K562 (cell line): ENCODE results near the gene ABHD18. TPM values are rescaled to one million over a fixed set of nuclear protein-coding genes. Genes with fewer than 3 reads are reported as not detected.
A peak's percentile ranks its signal among the peaks of the same experiment; 100 is the strongest.

Experiments used
- ATAC-seq: fragments of 200-7000 bp; cut with Tn5 transposase; 3 replicates; pipeline ENCODE4 v1.9.1; 2020; ENCODE audit warnings: moderate library complexity
- BruUV-seq: library from RNA; stranded (reverse); fragments of 400-500 nt; replicated peaks from 2 replicates; lab custom pipeline; 2021; lab: Mats Ljungman, UMichigan
- CTCF ChIA-PET: fragments of 300-600 bp; formaldehyde crosslinking; extraction: SDS; loops from one replicate; lab custom pipeline; 2021; ENCODE audit warnings: low intra/inter-chr PET ratio; lab: Yijun Ruan, JAX
- POLR2A ChIA-PET: fragments of 300-600, 350-650 bp; sonication (Branson Sonifier 250); formaldehyde crosslinking; extraction: SDS; loops from one replicate; lab custom pipeline; 2021; ENCODE audit warnings: antibody characterized with exemption, inconsistent platforms; lab: Yijun Ruan, JAX
- DNase-seq, 4 experiments: peaks; one replicate each; pipeline versions ENCODE4 v3.0.0 to v3.0.0-alpha.2; 2011 to 2018; ENCODE audit warnings: low spot score in 3 of 4, mixed read lengths in 3 of 4; ENCODE audit errors: extremely low read depth in 1 of 4
- FAIRE-seq: peaks from 2 replicates; lab custom pipeline; 2011; peaks lifted over from hg19 to GRCh38; lab: Jason Lieb, UNC
- H2AFZ ChIP-seq: 2 replicates; pipeline ENCODE4 v1.6.0; 2011; ENCODE audit warnings: low read depth, low read length, control low read depth, inconsistent platforms
- H3K27ac ChIP-seq: fragments of 200-600 bp; 3 replicates; pipeline ENCODE4 v1.8.0; 2011; ENCODE audit warnings: low read depth, mild to moderate bottlenecking, control low read depth, inconsistent platforms, low read length, moderate library complexity, mixed read lengths; ENCODE audit errors: extremely low read depth
- H3K27me3 ChIP-seq, 2 experiments: fragments of 300-600 bp in 1 of 2; 2 replicates in 1 of 2; 3 replicates in 1 of 2; pipeline versions ENCODE4 v1.6.0 to v1.8.0; 2011; ENCODE audit warnings: inconsistent platforms in 2 of 2, low read length in 2 of 2, mild to moderate bottlenecking in 1 of 2, mixed read lengths in 1 of 2, moderate library complexity in 1 of 2; ENCODE audit not compliant: control insufficient read depth in 2 of 2, insufficient read depth in 2 of 2
- H3K36me3 ChIP-seq: fragments of 300-600 bp; 3 replicates; pipeline ENCODE4 v1.8.0; 2011; ENCODE audit warnings: mild to moderate bottlenecking, low read length, inconsistent platforms; ENCODE audit not compliant: control insufficient read depth, insufficient read depth
- H3K4me1 ChIP-seq, 2 experiments: fragments of 200-600 bp in 1 of 2; replicated peaks in 1 of 2; 2 replicates in 1 of 2; 3 replicates in 1 of 2; pipeline versions ENCODE4 v1.5.1 to v1.8.0; 2011; ENCODE audit warnings: inconsistent platforms in 2 of 2, low read length in 2 of 2, mild to moderate bottlenecking in 1 of 2, mixed read lengths in 1 of 2, moderate library complexity in 1 of 2; ENCODE audit not compliant: control insufficient read depth in 2 of 2, insufficient read depth in 2 of 2
- H3K4me2 ChIP-seq: 2 replicates; pipeline ENCODE4 v1.6.1; 2011; ENCODE audit warnings: low read length, control low read depth, inconsistent platforms, mixed read lengths; ENCODE audit not compliant: insufficient read depth
- H3K4me3 ChIP-seq: fragments of 200-600 bp; sonication (generic), shearing (Covaris generic); 2 replicates; pipeline ENCODE4 v1.5.1; 2016; ENCODE audit warnings: control low read depth, inconsistent platforms
- H3K79me2 ChIP-seq: fragments of 200-600 bp; 3 replicates; pipeline ENCODE4 v1.8.0; 2011; ENCODE audit warnings: low read length, inconsistent platforms; ENCODE audit not compliant: control insufficient read depth, insufficient read depth
- H3K9ac ChIP-seq, 2 experiments: 2 replicates each; pipeline versions ENCODE4 v1.6.0 to v1.6.1; 2011; ENCODE audit warnings: low read depth in 2 of 2, low read length in 2 of 2, control low read depth in 1 of 2, inconsistent platforms in 1 of 2, mild to moderate bottlenecking in 1 of 2, mixed read lengths in 1 of 2; ENCODE audit not compliant: insufficient read depth in 1 of 2
- H3K9me1 ChIP-seq: one replicate; pipeline ENCODE4 v1.6.0; 2011; ENCODE audit warnings: inconsistent platforms, mild to moderate bottlenecking, low read length, moderate library complexity; ENCODE audit not compliant: control insufficient read depth, insufficient read depth
- H3K9me3 ChIP-seq: replicated peaks from 2 replicates; pipeline ENCODE4 v1.5.1; 2011; ENCODE audit warnings: low read depth, low read length, inconsistent platforms; ENCODE audit not compliant: control insufficient read depth, insufficient read depth
- H4K20me1 ChIP-seq: replicated peaks from 2 replicates; pipeline ENCODE4 v1.6.1; 2011; ENCODE audit warnings: low read length, inconsistent platforms, mixed read lengths; ENCODE audit not compliant: control insufficient read depth, insufficient read depth
- BRF1 ChIP-seq: IDR thresholded peaks from 3 replicates; pipeline ENCODE4 v1.6.1; 2011; ENCODE audit warnings: borderline replicate concordance, mild to moderate bottlenecking; ENCODE audit not compliant: insufficient read length; ENCODE audit errors: extremely low read depth
- CBFA2T2 ChIP-seq: fragments of 450-650 bp; conservative IDR thresholded peaks from 2 replicates; pipeline ENCODE4 v1.6.1; 2017; ENCODE audit warnings: mild to moderate bottlenecking
- CREM ChIP-seq: IDR thresholded peaks from 2 replicates; pipeline ENCODE4 v1.6.1; 2014; ENCODE audit warnings: antibody characterized with exemption, low read depth
- ETS1 ChIP-seq: conservative IDR thresholded peaks from 2 replicates; pipeline ENCODE4 v1.6.1; 2011; ENCODE audit warnings: low read depth, mild to moderate bottlenecking, low read length; ENCODE audit not compliant: control insufficient read depth
- FOS ChIP-seq: IDR thresholded peaks from 3 replicates; pipeline ENCODE4 v1.6.1; 2011; ENCODE audit not compliant: insufficient read length; ENCODE audit errors: extremely low read depth
- MEF2A ChIP-seq: IDR thresholded peaks from 2 replicates; pipeline ENCODE4 v1.6.1; 2011; ENCODE audit warnings: low read depth, mild to moderate bottlenecking, low read length, moderate library complexity; ENCODE audit not compliant: control insufficient read depth
- MEIS2 ChIP-seq: fragments of 450-650 bp; IDR thresholded peaks from 2 replicates; pipeline ENCODE4 v1.6.1; 2014; ENCODE audit warnings: mild to moderate bottlenecking; ENCODE audit not compliant: partially characterized antibody
- MYNN ChIP-seq, 2 experiments: sonication (generic); formaldehyde crosslinking in 1 of 2; IDR thresholded peaks; 2 replicates each; pipeline versions ENCODE4 v1.5.0 to v1.6.1; 2016 to 2020; ENCODE audit warnings: antibody characterized with exemption in 1 of 2, missing genetic modification reagents in 1 of 2
- NFIC ChIP-seq: fragments of 450-650 bp; IDR thresholded peaks from 2 replicates; pipeline ENCODE4 v1.6.1; 2017; ENCODE audit warnings: mild to moderate bottlenecking, inconsistent platforms
- PRDM10 ChIP-seq: fragments of 450-650 bp; IDR thresholded peaks from 2 replicates; pipeline ENCODE4 v1.6.1; 2018; ENCODE audit not compliant: partially characterized antibody
- SAP30 ChIP-seq: fragments of 200-600 bp; sonication (generic); IDR thresholded peaks from 2 replicates; pipeline ENCODE4 v1.6.1; 2012; ENCODE audit warnings: borderline replicate concordance, low read depth, mild to moderate bottlenecking, moderate library complexity, low read length, control low read depth, inconsistent platforms; ENCODE audit not compliant: insufficient read depth, poor library complexity, severe bottlenecking
- SRSF7 ChIP-seq: fragments of 200-400 bp; formaldehyde crosslinking; optimal IDR thresholded peaks from 2 replicates; pipeline ENCODE3; 2017; ENCODE audit warnings: mild to moderate bottlenecking, low read depth, low read length
- TEAD4 ChIP-seq, 2 experiments: sonication (generic) in 1 of 2; formaldehyde crosslinking in 1 of 2; IDR thresholded peaks; 2 replicates each; pipeline versions ENCODE4 v1.6.1 to v1.8.0; 2012 to 2022; ENCODE audit warnings: borderline replicate concordance in 1 of 2, inconsistent platforms in 1 of 2, low read length in 1 of 2, mild to moderate bottlenecking in 1 of 2, missing genetic modification reagents in 1 of 2
- ZNF239 ChIP-seq: fragments of 250-450 bp; sonication (Bioruptor Pico); IDR thresholded peaks from 2 replicates; pipeline ENCODE4 v1.4.0; 2020; ENCODE audit warnings: mild to moderate bottlenecking
- WGBS: fragments of 100-300 bp; shearing (Covaris generic); methylation state at CpG from one replicate; pipeline ENCODE4 v1.1.6; 2016; ENCODE audit warnings: low coverage, mixed read lengths; ENCODE audit not compliant: insufficient coverage; ENCODE audit errors: missing lambda C conversion rate; 5-methylcytosine and 5-hydroxymethylcytosine counted together
- in situ Hi-C: fragments of 300-500 bp; cut with MboI; formaldehyde crosslinking; loops from 4 replicates; pipeline ENCODE4 v1.15.0; 2018; ENCODE audit warnings: inconsistent platforms, mixed read lengths
- intact Hi-C: fragments of 100-400 bp; cut with micrococcal nuclease; formaldehyde crosslinking; loops from 2 replicates; pipeline ENCODE4 v1.14.2; 2022
- polyA plus RNA-seq, 8 experiments: library from polyadenylated mRNA; depleted of rRNA in 4 of 8; stranded (reverse) in 5 of 8; unstranded in 3 of 8; fragments of >200 nt; fragmentation: Nextera tagmentation in 2 of 8; fragmentation: Illumina TruSeq in 1 of 8; extraction: Ambion mirVana in 2 of 8; extraction: Trizol in 1 of 8; gene quantifications; 2 replicates each; pipeline versions ENCODE4 v1.2.1 to v1.2.3, GENCODE V29; 2011 to 2014; ENCODE audit warnings: inconsistent platforms in 1 of 8, missing spikeins in 1 of 8
- total RNA-seq, 7 experiments: library from RNA; depleted of rRNA in 6 of 7; stranded (reverse); fragments of >200 nt in 6 of 7; fragmentation: Illumina TruSeq in 2 of 7; extraction: Trizol in 2 of 7; gene quantifications; 2 replicates each; pipeline versions ENCODE4 v1.2.1 to v1.2.3, GENCODE V29; 2011 to 2021; ENCODE audit warnings: low replicate concordance in 1 of 7

The ABHD18 gene
- total and polyA plus RNA-seq, 9 of the 15 experiments (the other 6 are each of a cell fraction or from before 2014, with no cell fraction given), result 6.1 to 25.0 (median 16.0) TPM

GRCh38 chr4:127968586-127968985 is 3.4 kb downstream of the ABHD18 start:
- peaks cover 22% of the 10 kb centered on the region; the same call in 2 of the 3 replicates for H3K36me3 ChIP-seq
- no TSS peak for BruUV-seq
- H2AFZ ChIP-seq, result no peak overlapping the region
- H3K9me3 ChIP-seq, result no peaks in the 10 kb centered on the region
- DNase-seq, result peak in 2 of 4 experiments; percentile 14 to 29
- no peaks in the 10 kb centered on the region for H4K20me1 ChIP-seq
- ChIA-PET POLR2A (no interaction called here), CTCF (no interaction called here)
- peak overlapping the region in 1 of 2 experiments; percentile 34; a peak in 3 of 4 replicates for H3K9ac ChIP-seq
- intact Hi-C loops, result loop anchor here (5.0 kb wide), 1 partner anchor 361 kb away; no protein-coding TSS in a partner anchor
- 22% methylated on average over 2 of the region's 2 CpGs for WGBS
- in situ Hi-C loops, result no loop called here
- peak overlapping the region; percentile 30; the same call in 1 of the 3 replicates for H3K27ac ChIP-seq
- no peak for FAIRE-seq
- ATAC-seq, result no peak
- H3K9me1 ChIP-seq, result no peaks in the 10 kb centered on the region
- peaks cover 13 to 26% of the 10 kb centered on the region in 2 experiments; a peak in 4 of 5 replicates for H3K4me1 ChIP-seq
- H3K27me3 ChIP-seq, result no peaks in the 10 kb centered on the region
- peaks cover 79% of the 10 kb centered on the region for H3K79me2 ChIP-seq
- peak overlapping the region; percentile 45 for H3K4me2 ChIP-seq
- no peak overlapping the region for H3K4me3 ChIP-seq
- TF ChIP-seq BRF1, result no peak
- peak; percentile 71 for TF ChIP-seq NFIC
- no peak for TF ChIP-seq FOS
- peak; percentile 29 for TF ChIP-seq MEIS2
- TF ChIP-seq MEF2A, result no peak
- TF ChIP-seq SRSF7, result no peak
- no peak for TF ChIP-seq SAP30
- TF ChIP-seq PRDM10, result no peak
- TF ChIP-seq TEAD4 (IDR thresholded peaks at IDR 0.05; ENCODE audit: low read length), result no peak
- no peak for TF ChIP-seq TEAD4 (CRISPR knock-in tag; IDR thresholded peaks at IDR 0.05; ENCODE audit: borderline replicate concordance)
- TF ChIP-seq CREM, result no peak
- TF ChIP-seq CBFA2T2, result no peak
- no peak for TF ChIP-seq ETS1
- TF ChIP-seq ZNF239 (CRISPR knock-in tag), result no peak
- peak; percentile 89 for TF ChIP-seq MYNN (IDR thresholded peaks at IDR 0.05)
- TF ChIP-seq MYNN (CRISPR knock-in tag; IDR thresholded peaks at IDR 0.05), result no peak
